GM18861 (cell line): Measurements from ENCODE around the gene TTC31.
A peak's percentile ranks its signal among the peaks of the same experiment; 100 is the strongest.
"Not testable (repeated sequence)": the region's sequence is repeated elsewhere in the genome, so short reads cannot be mapped to it uniquely, and the experiment has no call there.

Experiments used
- ATAC-seq: cut with Tn5 transposase; IDR thresholded peaks from one replicate; pipeline ENCODE4 v1.9.1; 2021; ENCODE audit not compliant: unreplicated experiment

TTC31 gene

GRCh38 chr2:74457129-74457548 is 25.7 kb upstream of the TTC31 start:
- ATAC-seq = no peak

GRCh38 chr2:74457549-74458131 is 25.2 kb upstream of the TTC31 start:
- peak; percentile 25 for ATAC-seq

- ATAC-seq = peak; percentile 78
Measured at GRCh38 chr2:74458132-74458937, 24.5 kb upstream of the TTC31 start, which contains the start of gene WBP1. Gene WBP1 (plus strand): TSS chr2:74458438. CDS start chr2:74458603, 165 bp downstream.

- ATAC-seq = no peak
Measured at GRCh38 chr2:74458938-74459363, 23.9 kb upstream of the TTC31 start.

- ATAC-seq = not testable (repeated sequence)
Measured at GRCh38 chr2:74459503-74460118, 23.3 kb upstream of the TTC31 start.

GRCh38 chr2:74460187-74460586 is 22.7 kb upstream of the TTC31 start:
- ATAC-seq = not testable (repeated sequence)

- ATAC-seq = no peak
Measured at GRCh38 chr2:74461187-74462053, 21.5 kb upstream of the TTC31 start.

GRCh38 chr2:74462054-74462785 is 20.7 kb upstream of the TTC31 start:
- no peak for ATAC-seq

- no peak for ATAC-seq
Measured at GRCh38 chr2:74462786-74463105, 20.1 kb upstream of the TTC31 start.

- ATAC-seq = no peak
Measured at GRCh38 chr2:74464406-74464805, 18.5 kb upstream of the TTC31 start.

- ATAC-seq = not testable (repeated sequence)
Measured at GRCh38 chr2:74470742-74471141, 12.1 kb upstream of the TTC31 start.

- ATAC-seq = no peak
Measured at GRCh38 chr2:74471332-74472065, 11.4 kb upstream of the TTC31 start.

- ATAC-seq = peak; percentile 74
Measured at GRCh38 chr2:74472086-74472944, 10.6 kb upstream of the TTC31 start, which contains the start of gene MRPL53. Gene MRPL53 (minus strand): TSS chr2:74472680. CDS start chr2:74472660, 20 bp downstream.

- ATAC-seq = no peak
Measured at GRCh38 chr2:74472945-74473258, 10.0 kb upstream of the TTC31 start.

- ATAC-seq = no peak
Measured at GRCh38 chr2:74474481-74474880, 8.4 kb upstream of the TTC31 start.

GRCh38 chr2:74474899-74475298 is 8.0 kb upstream of the TTC31 start:
- ATAC-seq = no peak

- ATAC-seq = no peak
Measured at GRCh38 chr2:74481431-74481830, 1.4 kb upstream of the TTC31 start.

- ATAC-seq = peak; percentile 24
Measured at GRCh38 chr2:74481961-74482800, 700 bp upstream of the TTC31 start.
